ENCODE data around the gene LBHD2.

The LBHD2 gene

GRCh38 chr14:103068351-103069073 is 15.5 kb upstream of the LBHD2 start:
- no peak for DNase-seq (ENCODE audit: low read depth)

- no peak for DNase-seq (ENCODE audit: low read depth)
Measured at GRCh38 chr14:103070263-103070885, 13.6 kb upstream of the LBHD2 start.

DNA sequence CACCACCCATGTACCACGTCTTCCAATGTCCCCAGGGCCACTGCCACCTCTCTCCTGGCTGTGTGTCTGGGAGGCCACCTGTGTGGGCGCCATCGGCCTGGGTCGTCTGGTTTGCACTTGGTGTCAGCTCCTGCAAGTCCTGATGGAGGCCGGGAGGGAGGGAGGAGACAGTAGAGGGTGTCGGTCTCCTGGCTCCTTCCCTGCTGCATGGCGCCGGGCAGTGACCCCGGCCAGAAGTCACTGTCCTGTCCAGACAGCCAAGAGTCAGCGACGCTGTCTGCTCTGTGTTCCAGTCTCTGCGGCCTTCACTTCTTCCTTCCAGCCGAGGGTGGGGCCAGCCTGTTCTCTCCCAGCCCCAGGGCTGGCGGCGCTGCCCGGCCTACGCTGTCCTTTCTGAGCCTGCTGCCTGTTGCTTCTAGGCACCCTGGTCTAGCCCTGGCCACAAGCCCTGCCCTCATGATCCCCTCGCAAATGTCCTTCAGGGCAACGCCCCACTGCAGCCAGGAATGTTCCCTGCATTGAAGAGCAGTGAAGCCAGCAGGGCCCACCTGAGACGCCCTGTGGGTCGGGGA is 13.0 kb upstream of the LBHD2 start:
- DNase-seq (ENCODE audit: low read depth): no peak

- no peak for DNase-seq (ENCODE audit: low read depth)
Measured at GRCh38 chr14:103071544-103072251, 12.3 kb upstream of the LBHD2 start.

GRCh38 chr14:103072595-103073366 is 11.2 kb upstream of the LBHD2 start:
- no peak for DNase-seq (ENCODE audit: low read depth)

DNA sequence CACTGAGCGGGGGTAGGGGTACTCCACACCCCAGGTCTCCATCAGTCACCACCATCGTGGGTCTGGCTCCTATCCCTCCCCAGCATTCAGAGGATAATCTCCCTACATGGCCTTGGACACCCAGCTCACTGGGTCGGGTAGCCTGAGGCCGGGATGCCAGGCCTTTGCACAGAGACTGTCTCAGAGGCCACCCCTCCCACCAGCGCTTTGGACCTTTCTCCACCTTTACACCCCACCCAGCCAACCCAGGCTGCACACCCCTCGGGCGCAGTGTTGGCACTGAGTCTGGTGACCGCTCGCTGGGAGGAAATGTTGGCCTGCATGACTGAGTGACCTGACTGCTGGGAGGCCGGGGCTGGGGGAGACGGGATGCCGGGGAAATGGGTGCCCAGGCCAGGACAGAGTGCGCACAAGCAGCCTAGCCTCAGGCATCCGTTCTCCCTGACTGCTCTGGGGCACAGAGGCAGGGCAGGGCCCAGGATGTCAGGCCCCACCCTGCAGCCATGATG is 10.6 kb upstream of the LBHD2 start:
- DNase-seq (ENCODE audit: low read depth): no peak

DNA sequence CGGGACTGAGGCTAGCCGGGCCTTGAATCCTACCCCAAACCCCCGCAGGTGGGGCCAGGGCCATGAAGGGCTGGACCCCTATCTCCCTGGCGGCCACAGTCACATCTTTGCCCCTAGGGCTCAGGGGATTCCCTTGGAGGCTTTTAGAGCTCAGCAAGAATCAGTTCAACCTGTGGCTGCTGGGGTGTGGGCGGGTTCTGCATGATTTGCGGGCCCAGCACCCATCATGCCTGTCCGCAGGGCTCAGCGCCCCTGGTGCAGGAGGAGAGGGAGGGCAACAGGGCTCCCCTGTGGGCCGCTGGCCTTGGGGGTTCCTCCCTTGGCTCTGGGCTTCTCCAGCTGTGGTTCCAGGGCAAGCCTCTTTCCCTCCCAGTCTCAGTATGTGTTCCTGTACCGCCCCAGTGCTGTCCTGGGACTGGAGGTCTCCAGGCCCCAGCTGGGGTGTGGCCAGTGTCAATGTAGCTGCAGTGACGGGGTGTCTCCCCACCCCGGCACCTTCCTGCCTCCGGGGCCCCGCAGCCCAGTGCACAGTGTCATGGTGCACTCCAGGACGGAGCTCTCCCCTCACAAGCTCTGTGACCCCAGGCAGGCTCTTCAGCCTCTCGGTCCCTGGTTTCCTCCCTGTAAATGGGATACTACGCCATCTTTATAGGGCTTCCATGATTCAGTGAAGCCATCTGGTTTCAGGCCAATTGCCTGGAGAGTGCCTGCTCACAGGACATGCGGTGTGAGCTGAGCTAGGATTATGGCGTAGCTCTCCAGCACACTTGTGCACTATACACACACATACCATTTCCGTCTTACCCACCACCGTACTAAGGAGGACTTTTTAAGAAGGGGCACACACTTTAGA is 9.9 kb upstream of the LBHD2 start:
- no peak for DNase-seq (ENCODE audit: low read depth)

DNA sequence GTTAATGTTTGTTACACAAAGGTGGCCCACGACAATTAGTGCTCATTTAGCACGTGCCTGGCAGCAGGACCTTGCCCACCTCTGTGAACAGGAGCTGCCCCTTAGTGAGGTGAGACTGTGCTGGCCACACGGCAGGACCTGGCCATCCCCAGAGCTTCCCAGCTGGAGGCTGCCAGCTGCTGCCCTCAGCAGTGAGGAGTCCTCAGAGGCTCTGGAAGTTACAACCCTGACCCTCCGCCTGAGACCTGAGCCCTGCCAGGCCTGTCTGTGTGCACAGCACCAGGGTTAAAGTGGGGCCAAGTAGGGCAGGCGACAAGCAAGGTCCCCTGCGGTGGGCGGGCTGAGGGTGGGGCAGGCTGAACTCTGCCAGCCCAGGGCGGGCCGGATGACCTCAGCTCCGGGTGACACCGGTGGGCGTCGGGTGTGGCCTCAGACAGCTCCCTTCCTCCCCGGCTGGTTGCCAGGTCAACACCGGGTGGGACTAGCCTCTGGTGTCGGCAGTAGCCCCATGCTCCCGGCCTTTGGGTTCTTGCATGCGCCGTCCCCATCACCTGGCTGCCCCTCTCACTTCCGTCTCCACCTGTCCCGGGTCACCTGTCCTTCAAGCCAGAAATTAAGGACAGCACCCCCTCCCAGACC is 9.2 kb upstream of the LBHD2 start:
- no peak for DNase-seq (ENCODE audit: low read depth)

GRCh38 chr14:103078420-103078749 is 5.6 kb upstream of the LBHD2 start:
- DNase-seq (ENCODE audit: low read depth): peak; percentile 67

GRCh38 chr14:103078860-103079587 is 5.0 kb upstream of the LBHD2 start:
- no peak for DNase-seq (ENCODE audit: low read depth)

GRCh38 chr14:103081951-103082350 is 2.1 kb upstream of the LBHD2 start:
- DNase-seq (ENCODE audit: low read depth): no peak

DNA sequence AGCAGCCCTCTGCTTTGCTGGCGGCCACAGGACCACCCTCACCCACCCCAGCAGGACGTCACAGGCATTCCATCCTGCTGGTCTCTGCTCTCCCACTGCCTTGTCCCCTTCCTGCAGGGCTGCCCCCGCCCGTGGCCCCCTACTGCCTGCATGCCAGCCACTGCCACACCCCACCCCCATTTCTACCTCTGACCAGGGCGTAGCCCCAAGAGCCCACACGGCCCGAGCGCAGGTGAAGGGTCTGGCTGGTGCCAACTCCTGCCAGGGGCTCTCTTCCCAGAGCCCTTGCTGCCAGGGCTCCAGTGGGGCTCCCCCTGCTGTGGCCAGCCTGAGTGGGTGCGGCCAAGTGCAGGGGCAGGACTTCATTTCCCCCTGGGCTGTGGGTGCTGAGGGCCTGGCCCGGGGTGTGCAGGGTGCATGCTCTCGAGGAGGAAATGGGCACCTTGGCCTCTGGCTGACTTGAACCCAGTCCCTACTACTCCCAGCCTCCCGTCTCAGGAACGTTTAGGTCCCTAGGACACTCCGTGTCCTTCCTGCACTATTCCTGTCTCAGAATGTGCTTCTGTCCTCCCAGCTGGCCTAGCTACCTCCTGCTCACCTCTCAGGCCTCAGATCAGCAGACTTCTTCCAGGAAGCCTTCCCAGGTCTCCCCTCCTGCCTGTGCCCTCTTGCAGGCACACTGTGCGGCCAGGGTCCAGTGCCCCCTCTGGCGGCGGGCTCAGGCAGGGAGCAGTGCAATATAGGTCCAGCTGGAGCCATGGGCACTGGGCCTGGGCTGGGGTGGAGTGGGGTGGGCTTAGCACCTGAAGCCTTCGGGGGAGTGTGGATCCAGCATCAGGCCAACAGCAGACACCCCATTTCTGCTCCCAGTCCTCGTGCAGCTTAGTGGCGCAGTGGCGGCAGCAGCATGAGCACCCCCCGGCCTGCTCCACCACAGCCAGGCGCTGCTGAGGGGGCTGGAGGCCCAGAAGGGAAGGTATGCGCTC is 1.4 kb downstream of the LBHD2 start:
- no peak for DNase-seq (ENCODE audit: low read depth)

DNA sequence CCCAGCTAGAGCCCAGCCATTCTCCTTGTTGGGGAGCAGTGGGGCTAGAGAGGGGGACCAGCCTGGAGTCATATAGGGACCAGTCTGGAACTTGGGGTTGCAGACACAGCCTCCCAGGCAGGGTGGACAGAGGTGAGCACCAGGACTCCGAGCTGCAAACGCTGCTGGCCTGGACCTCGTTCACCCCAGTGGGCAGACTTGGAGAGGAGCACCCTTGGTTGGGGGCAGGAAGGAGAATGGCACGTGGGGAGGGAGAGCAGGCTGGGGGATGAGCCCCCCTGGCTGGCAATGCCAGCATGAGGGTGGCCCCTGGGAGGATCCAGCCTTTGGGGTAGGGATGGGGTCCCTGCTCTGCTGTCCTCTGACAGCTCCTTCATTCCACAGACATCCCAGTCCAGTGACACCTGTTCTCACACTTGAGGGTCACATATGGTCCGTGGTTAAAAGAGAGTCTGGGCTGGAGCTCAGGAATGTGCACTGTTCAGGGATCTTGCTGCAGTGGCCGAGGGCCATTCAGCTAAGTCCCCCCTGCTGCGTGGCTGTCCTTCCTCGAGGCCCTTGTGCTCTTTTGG is 2.8 kb downstream of the LBHD2 start:
- no peak for DNase-seq (ENCODE audit: low read depth)

GRCh38 chr14:103087343-103087835 is 3.4 kb downstream of the LBHD2 start:
- DNase-seq (ENCODE audit: low read depth): no peak

DNA sequence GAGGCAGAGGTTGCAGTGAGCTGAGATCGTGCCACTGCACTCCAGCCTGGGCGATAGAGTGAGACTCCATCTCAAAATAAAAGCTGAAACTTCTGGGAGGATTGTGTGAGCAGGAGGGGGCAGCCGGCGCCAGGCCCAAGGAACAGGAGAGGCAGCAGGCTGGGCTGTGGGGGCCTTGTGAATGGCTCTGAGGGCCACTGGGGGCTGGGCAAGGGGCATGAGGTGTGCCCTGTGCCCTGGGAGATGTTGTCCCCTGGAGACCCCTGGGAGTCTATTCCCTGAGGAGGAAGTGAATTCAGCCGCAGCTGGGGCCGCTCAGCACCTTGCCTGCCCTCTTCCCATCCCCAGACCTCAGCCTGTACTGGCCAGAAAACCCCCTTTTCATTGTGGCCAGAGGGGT is 4.9 kb downstream of the LBHD2 start:
- DNase-seq (ENCODE audit: low read depth): no peak

DNA sequence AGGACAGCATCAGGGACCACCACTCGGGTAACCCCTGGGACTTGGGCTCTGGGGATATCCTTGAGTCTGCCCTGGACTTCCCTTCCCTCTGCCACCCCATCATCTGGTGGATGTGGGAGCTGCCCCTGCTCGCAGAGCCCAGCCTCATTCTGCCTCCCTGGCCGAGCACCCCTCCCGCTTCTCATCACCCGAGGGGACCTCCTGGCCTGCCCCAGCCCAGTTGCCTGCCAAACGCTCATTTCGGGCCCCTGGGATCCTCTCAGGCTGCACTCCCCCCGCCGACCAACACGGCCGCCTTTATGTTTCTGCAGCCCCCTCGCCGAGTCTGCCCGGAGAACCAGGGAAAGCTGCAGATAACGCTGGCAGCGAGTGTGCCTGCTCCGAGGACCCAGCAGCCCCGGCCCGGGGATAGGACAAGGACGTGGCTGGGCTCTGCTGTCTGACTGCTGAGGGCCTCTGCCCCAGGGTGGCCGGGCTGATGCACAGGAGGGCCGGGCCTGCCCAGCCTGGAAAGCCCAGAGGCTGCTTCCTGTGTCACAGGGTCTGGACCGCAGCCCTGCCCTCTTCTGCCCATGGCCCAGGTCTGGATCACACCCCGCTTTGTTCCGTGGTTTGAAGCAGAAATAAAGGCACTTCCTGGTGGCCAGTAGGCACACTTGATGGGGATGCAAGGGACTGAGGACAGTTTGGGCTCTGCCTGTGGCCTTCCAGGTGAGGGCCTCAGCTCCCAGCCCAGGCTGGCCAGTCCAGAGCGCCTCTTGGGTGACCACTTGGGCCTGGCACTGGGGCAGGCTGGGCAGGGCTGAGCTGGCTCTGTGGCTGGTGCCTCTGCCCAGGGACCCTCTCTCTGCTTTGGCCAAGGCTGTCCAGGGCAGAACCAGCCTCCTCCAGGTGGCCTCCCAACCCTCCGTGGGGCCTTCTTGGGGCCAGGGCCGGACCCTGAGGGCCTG is 5.7 kb downstream of the LBHD2 start:
- no peak for DNase-seq (ENCODE audit: low read depth)

- no peak for DNase-seq (ENCODE audit: low read depth)
Measured at GRCh38 chr14:103090481-103091020, 6.5 kb downstream of the LBHD2 start.
